CD4-positive, alpha-beta T cell treated with Interleukin-2 at 100 ng/mL for 4 hours (primary cell): ENCODE data around the gene SRF.
A peak's percentile ranks its signal among the peaks of the same experiment; 100 is the strongest.
"Not testable (repeated sequence)": the region's sequence is repeated elsewhere in the genome, so short reads cannot be mapped to it uniquely, and the experiment has no call there.

Experiments used
- DNase-seq: peaks from one replicate; pipeline ENCODE4 v3.0.0-alpha.2; 2020; ENCODE audit warnings: low spot score

Gene SRF

DNA sequence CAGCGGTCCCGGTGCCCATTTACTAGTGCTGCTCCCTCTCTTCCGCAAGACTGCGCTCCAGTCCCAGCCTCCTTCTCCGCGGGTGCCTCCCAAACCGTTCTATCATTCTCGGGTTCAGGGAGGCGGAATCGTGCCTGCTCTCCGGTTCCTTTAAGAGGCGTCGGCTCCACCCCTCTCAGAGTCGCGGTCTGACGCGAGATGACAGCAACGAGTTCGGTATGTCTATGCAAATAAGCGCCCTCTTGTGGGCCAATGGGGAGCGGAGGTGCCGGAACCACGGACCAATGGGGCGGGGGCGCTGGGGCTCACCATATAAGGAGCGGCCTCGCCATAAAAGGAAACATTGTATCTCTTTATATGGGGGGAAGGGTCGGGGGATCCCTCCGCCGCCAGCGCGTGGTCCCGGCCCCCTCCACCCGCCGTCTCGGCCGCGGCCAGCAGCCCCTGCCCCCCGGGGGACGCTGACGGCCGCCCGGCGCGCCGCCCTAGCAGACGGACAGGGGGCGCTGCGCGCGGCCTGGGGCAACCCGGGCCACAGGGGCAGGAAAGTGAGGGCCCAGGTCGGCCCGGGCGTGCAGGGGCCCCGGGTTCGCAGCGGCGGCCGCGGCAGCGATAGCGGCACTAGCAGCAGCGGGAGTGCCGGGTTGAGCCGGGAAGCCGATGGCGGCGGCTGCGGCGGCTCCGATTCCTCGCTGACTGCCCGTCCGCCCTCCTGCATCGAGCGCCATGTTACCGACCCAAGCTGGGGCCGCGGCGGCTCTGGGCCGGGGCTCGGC, at the start of gene SRF:
TSS of gene SRF (plus strand) at position 339 of the 776 bp plus-strand sequence. CDS start at position 727, 388 bp downstream.
- DNase-seq, result peak; percentile 100

- DNase-seq, result no peak
Measured at GRCh38 chr6:43122146-43122545, 48.9 kb upstream of the SRF start.

- DNase-seq, result no peak
Measured at GRCh38 chr6:43123461-43124314, 47.4 kb upstream of the SRF start.

GRCh38 chr6:43124481-43124880, 46.6 kb upstream of the SRF start:
- no peak for DNase-seq

DNA sequence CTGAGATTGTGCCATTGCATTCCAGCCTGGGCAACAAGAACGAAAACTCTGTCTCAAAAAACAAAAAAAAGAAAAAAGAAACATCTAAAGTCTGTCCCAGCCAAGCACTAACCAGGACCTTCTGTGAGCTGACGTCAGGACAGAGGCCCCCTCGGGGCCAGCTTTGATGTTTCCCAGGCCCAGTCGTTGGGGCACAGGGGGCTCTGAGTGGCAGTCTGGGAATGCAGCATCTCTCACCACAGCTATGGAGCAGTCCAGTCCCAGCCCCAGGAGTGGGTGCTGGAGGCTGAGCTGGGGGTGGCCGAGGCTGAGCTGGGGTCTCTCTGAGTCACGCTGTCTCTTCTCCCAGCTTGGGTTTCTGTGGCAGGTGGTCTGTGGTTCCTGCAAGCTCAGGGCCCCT, 46.0 kb upstream of the SRF start:
- DNase-seq, result no peak

- DNase-seq, result no peak
Measured at GRCh38 chr6:43125555-43125954, 45.5 kb upstream of the SRF start.

DNA sequence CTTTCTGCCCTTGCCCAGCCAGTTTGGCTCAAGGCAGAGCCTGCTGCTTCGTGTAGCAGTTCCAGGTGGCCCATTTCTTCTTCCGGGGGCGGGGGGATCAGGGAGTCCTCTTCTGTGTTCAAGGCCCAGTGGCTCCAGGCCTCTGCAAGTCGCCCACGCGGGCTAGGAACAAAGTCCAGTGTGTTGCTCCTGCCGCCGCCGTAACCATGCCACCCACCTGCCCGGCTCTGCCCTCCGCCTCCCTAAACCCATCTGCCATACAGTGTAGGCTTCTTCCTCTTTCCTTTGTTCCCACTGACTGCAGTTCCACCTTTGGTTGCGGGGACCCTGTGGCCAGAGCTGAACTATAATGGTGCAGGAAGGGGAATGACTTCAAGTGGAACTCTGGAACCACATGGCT, 43.9 kb upstream of the SRF start:
- DNase-seq, result no peak

- no peak for DNase-seq
Measured at GRCh38 chr6:43127877-43128276, 43.2 kb upstream of the SRF start.

DNA sequence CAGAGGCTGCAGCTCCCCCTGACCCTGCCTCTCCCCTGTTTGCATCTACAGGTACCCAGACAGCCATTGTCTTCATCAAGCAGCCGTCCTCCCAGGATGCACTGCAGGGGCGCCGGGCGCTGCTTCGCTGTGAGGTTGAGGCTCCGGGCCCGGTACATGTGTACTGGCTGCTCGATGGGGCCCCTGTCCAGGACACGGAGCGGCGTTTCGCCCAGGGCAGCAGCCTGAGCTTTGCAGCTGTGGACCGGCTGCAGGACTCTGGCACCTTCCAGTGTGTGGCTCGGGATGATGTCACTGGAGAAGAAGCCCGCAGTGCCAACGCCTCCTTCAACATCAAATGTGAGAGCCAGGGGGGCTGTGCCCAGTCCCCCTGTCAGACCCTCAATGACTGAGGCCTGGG, 42.1 kb upstream of the SRF start:
- no peak for DNase-seq

- DNase-seq, result peak; percentile 10
Measured at GRCh38 chr6:43129434-43130194, 41.5 kb upstream of the SRF start.

DNA sequence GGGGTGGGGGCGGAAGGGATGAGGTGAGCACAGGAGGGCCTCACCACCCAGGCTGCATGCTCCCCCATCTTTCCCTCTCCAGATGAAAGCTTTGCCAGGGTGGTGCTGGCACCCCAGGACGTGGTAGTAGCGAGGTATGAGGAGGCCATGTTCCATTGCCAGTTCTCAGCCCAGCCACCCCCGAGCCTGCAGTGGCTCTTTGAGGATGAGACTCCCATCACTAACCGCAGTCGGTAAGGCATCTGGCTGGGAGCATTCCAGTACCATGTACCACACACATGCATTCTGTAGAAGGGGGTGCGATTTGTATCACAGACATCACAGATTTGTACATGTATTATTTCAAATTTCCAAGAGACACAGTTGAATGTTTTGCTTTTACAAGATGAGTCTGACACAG, 40.6 kb upstream of the SRF start:
- no peak for DNase-seq

- DNase-seq, result not testable (repeated sequence)
Measured at GRCh38 chr6:43131379-43131778, 39.7 kb upstream of the SRF start.

DNA sequence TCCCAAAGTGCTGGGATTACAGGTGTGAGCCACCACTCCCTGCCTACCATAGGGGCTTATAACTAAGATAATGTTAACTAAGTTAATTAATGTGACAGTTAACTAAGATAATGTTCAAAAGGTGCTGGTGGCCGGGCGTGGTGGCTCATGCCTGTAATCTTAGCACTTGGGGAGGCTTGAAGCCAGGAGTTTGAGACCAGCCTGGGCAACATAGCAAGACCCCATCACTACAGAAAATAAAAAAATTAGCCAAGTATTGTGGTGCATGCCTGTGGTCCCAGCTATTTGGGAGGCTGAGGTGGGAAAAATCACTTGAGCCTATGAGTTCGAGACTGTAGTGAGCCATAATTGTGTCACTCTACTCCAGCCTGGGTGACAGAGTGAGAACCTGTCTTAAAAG, 32.8 kb upstream of the SRF start:
- DNase-seq, result no peak

DNA sequence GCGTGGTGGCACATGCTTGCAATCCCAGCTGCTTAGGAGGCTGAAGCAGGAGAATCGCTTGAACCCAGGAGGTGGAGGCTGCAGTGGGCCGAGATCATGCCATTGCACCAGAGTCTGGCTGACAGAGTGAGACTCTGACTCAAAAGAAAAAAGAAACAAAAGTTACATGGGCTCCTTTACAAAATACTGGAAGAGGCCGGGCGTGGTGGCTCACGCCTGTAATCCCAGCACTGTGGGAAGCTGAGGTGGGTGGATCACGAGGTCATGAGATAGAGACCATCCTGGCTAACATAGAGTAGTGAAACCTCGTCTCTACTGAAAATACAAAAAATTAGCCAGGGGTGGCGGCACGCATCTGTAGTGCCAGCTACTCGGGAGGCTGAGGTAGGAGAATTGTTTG, 31.1 kb upstream of the SRF start:
- DNase-seq, result not testable (repeated sequence)

DNA sequence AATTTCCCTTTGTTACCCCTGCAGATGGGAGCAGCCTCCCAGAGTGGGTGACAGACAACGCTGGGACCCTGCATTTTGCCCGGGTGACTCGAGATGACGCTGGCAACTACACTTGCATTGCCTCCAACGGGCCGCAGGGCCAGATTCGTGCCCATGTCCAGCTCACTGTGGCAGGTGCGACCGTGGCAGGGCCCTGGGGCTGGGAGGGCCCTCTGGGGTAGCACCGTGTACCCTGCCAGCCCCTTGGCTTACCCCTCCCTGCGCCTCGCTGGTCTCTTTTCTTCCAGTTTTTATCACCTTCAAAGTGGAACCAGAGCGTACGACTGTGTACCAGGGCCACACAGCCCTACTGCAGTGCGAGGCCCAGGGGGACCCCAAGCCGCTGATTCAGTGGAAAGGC, 29.4 kb upstream of the SRF start:
- DNase-seq, result no peak

DNA sequence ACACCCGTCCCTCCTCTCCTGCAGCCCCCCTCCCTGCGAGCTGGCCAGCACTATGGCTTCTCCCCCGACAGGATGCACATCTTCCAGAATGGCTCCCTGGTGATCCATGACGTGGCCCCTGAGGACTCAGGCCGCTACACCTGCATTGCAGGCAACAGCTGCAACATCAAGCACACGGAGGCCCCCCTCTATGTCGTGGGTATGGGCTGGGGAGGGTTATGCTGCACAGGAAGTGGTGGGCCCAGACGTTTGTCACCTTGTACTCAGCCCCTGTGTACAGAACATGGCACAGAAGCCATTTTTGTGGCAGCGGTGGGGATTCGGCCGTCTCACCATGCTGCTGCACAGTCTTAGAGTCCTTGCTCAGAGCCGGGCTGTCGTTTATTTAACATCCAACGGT, 29.0 kb upstream of the SRF start:
- peak; percentile 25 for DNase-seq

GRCh38 chr6:43143235-43144128, 27.6 kb upstream of the SRF start:
- DNase-seq, result peak; percentile 72

DNA sequence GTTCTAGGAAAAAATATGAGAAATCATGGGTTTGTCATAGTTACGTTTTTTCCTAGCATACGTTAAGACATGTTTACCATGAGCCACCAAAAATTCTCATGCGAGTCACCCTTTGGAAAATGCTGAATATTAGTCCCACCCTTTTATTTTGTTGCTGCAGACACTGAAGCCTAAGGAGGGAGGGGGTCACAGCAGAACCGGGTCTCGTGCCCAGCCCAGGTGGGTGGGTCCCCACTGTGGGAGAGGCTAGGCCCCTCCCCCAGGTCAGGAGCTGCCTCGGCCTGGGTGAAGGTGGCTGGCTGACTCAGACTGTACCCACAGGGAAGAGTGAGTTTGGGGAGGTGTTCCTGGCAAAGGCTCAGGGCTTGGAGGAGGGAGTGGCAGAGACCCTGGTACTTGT, 26.2 kb upstream of the SRF start:
- DNase-seq, result no peak

GRCh38 chr6:43146261-43146660, 24.8 kb upstream of the SRF start:
- DNase-seq, result no peak

- DNase-seq, result no peak
Measured at GRCh38 chr6:43146709-43147688, 24.1 kb upstream of the SRF start.
